NCI-H187 treated with DMSO at 0.1 percent for 48 hours (cell line): Measurements from ENCODE around the gene ATXN7L3.
"Not testable (repeated sequence)": the region's sequence is repeated elsewhere in the genome, so short reads cannot be mapped to it uniquely, and the experiment has no call there.

Experiments
- DNase-seq: peaks from one replicate; lab custom pipeline; 2025; lab: John Stamatoyannopoulos, UW

Gene ATXN7L3

GRCh38 chr17:44174427-44174826, 25.3 kb downstream of the ATXN7L3 start:
- DNase-seq = no peak

GRCh38 chr17:44171931-44172455, 27.7 kb downstream of the ATXN7L3 start:
- DNase-seq = no peak

GRCh38 chr17:44170499-44171201, 29.0 kb downstream of the ATXN7L3 start, which contains the start of gene ASB16:
TSS of gene ASB16 (plus strand) at chr17:44170704. CDS start at chr17:44170790, 86 bp downstream.
- DNase-seq = no peak

GRCh38 chr17:44170135-44170498, 29.6 kb downstream of the ATXN7L3 start:
- no peak for DNase-seq

GRCh38 chr17:44167181-44167861, 32.4 kb downstream of the ATXN7L3 start:
- DNase-seq = no peak

GRCh38 chr17:44164476-44164875, 35.2 kb downstream of the ATXN7L3 start:
- DNase-seq = no peak

GRCh38 chr17:44159519-44160210, 40.0 kb downstream of the ATXN7L3 start:
- no peak for DNase-seq

GRCh38 chr17:44155488-44155887, 44.2 kb downstream of the ATXN7L3 start:
- peak; percentile 41 for DNase-seq

GRCh38 chr17:44152875-44153274, 46.8 kb downstream of the ATXN7L3 start:
- no peak for DNase-seq

GRCh38 chr17:44149750-44150329, 49.8 kb downstream of the ATXN7L3 start:
- DNase-seq = no peak

- DNase-seq = not testable (repeated sequence)
These were observed 50.6 kb downstream of the ATXN7L3 start for GRCh38 chr17:44149066-44149465.

GRCh38 chr17:44147812-44148211, 51.9 kb downstream of the ATXN7L3 start:
- no peak for DNase-seq

- DNase-seq = no peak
These were observed 53.0 kb downstream of the ATXN7L3 start for GRCh38 chr17:44146375-44147346.

- no peak for DNase-seq
These were observed 54.5 kb downstream of the ATXN7L3 start for GRCh38 chr17:44144966-44145739.

- DNase-seq = not testable (repeated sequence)
These were observed 55.8 kb downstream of the ATXN7L3 start for GRCh38 chr17:44143921-44144320.
